Inflammatory macrophage treated with lipopolysaccharide for 4 hours (primary cell): ENCODE data around the gene SYTL5.

Experiments used
- DNase-seq: peaks from one replicate; pipeline ENCODE4 v3.0.0-alpha.2; 2020

Gene SYTL5

GRCh38 chrX:38154340-38154739, 148.0 kb downstream of the SYTL5 start:
- DNase-seq = no peak

- DNase-seq = no peak
Measured at GRCh38 chrX:38154818-38155217, 148.5 kb downstream of the SYTL5 start.

DNA sequence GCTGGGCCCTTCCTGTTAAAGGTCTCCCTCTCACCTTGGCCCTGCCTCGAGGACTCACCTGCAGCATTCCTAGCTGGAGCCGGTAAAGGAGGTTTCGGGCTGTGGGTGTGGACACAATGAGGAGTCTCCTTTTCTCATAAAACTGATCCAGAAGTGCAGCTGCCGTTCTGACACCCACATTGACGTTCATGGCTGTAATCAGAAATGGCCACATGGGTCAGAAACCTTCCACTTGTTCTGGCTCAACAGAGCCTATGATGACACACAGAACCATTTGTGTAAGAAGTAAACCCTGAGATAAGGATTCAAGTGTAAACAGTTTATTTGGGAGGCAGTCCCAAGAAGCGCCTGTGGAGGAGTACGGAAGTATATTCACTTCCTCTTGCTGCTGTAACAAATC, 150.5 kb downstream of the SYTL5 start:
- no peak for DNase-seq

DNA sequence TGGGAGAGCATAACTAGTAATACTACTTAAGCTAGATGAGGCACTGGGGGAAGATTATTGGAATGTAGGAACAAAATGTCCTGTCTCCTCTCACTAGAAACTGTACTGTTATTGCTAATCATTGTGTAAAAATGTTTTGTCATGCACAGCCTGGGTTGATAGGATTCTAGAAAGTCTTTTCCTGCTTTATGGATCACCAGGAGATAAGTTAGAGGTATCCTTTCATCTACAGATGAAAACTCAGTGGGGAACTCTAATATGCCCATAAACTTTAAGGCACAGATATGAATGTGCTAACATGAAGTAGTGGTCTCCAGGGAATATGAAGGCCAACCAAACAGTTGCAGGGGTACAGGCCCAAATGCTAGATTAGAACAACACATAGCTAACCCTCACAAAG, 156.8 kb downstream of the SYTL5 start:
- DNase-seq = no peak

- DNase-seq = no peak
Measured at GRCh38 chrX:38165023-38165422, 158.7 kb downstream of the SYTL5 start.

DNA sequence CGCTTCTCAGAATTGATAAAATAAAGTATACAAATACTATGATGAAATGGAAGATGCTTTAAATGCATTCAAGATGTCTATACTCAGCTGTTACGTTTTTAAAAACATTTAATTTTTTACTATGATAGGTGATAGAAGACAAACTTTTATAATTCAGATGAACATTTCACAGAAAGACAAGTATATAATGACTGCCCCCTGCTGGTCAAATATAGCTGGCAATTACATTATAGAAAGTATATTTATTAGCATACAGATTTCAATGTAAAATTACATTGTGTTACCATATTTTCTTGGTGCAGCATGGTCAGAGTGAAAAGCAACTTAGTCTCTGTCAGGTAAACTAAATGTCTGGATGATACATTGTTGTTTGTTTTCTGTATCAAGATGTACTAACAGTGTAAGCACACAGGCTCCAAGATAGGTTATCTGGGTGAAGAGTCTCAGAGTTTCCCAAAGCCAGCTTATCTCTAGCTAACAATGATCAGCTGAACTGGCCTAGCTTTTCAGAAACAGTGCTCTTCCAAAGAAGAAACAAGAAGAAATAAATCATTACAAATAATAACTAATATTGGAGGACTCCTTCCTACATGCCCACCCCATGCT, 160.2 kb downstream of the SYTL5 start:
- peak; percentile 32 for DNase-seq

DNA sequence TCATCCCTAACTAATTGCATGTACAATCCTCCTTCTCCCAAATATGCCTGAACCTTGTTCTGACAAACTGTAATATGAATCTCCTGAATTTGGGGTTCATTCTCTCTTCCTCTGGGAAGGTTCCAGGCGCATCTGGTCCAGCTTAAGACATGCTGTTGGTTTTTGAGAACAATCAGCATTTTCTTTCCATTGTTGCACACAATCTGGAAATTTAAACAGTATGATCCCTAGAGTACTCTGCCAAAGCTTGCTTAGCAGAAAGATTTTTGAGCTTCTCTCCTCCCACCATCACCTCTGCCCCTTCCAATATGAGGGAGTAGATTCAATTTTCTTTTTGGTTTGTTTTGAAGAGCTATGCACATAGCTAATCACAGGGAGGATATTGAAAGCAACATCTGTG, 164.2 kb downstream of the SYTL5 start:
- no peak for DNase-seq

- no peak for DNase-seq
Measured at GRCh38 chrX:38172596-38172995, 166.2 kb downstream of the SYTL5 start.

DNA sequence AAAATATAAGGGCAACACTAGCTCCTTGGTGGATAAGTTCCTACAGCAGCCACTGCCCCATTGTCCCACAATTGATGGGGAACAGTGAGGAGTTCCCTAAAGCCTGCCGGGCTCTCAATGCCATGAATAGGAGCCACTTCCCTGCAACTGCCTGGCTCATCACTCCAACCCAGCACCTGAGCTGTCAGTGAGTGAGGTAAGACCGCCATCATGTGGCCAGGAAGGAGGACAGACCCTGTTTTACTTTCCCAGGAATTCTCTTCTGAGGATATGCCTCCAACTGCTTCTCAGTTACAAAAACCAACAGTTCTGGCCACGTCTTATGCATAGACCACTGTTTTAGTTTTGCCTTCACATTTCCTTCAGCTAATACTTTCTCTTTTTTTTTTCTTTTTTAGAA, 168.8 kb downstream of the SYTL5 start:
- DNase-seq = no peak

GRCh38 chrX:38178396-38178795, 172.0 kb downstream of the SYTL5 start:
- DNase-seq = no peak
